Measurements from ENCODE around the gene PLOD2. TPM values are rescaled to one million over a fixed set of nuclear protein-coding genes. Genes with fewer than 3 reads are reported as not detected.

PLOD2 gene
- total RNA-seq, 3 donors from 2014 or later (not counting 1 experiment from before 2014, with no cell fraction given) = 0.28 to 0.38 TPM; not detected in 1

DNA sequence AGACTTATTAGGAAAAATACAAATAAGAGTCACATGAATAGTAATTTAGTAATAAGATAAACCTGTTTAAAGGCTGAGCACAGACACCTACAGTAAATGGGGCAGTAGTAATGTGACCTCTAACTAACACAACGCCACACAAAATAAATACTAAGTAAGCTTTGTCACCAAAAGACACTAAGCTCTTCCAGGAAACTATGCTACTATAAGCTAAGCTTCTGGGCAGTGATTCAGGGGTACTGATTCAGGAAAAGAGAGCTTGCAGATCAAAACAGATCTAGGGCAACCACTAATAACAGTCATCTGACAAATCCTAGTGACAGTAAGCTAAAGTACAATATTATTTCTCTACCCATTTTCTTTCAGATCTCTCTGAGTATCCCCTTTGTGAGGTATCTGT is 68.8 kb downstream of the PLOD2 start:
- 100% methylated on average over 1 of the region's 1 CpG for WGBS (ENCODE audit: insufficient coverage)
- ATAC-seq (no peak), DNase-seq (no peak)
- Mint-ChIP-seq H3K27ac (no peak overlapping the region), H3K9me3 (peaks cover 2 to 4% of the 10 kb centered on the region in 2 donors), H3K4me1 (no peaks in the 10 kb centered on the region), H3K4me3 (no peak overlapping the region), H3K27me3 (ENCODE audit: low read depth in 2 of 2) (no peaks in the 10 kb centered on the region), H3K36me3 (no peaks in the 10 kb centered on the region)
- no peak overlapping the region for H3K27ac ChIP-seq (ENCODE audit: low read length)
- H3K4me3 ChIP-seq (ENCODE audit: low read length) = no peak overlapping the region
- H3K9me3 ChIP-seq (ENCODE audit: control insufficient read depth, insufficient read depth, low read length) = no peaks in the 10 kb centered on the region
- TF ChIP-seq, protein P1, sequence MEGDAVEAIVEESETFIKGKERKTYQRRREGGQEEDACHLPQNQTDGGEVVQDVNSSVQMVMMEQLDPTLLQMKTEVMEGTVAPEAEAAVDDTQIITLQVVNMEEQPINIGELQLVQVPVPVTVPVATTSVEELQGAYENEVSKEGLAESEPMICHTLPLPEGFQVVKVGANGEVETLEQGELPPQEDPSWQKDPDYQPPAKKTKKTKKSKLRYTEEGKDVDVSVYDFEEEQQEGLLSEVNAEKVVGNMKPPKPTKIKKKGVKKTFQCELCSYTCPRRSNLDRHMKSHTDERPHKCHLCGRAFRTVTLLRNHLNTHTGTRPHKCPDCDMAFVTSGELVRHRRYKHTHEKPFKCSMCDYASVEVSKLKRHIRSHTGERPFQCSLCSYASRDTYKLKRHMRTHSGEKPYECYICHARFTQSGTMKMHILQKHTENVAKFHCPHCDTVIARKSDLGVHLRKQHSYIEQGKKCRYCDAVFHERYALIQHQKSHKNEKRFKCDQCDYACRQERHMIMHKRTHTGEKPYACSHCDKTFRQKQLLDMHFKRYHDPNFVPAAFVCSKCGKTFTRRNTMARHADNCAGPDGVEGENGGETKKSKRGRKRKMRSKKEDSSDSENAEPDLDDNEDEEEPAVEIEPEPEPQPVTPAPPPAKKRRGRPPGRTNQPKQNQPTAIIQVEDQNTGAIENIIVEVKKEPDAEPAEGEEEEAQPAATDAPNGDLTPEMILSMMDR (IDR thresholded peaks at IDR 0.05) = no peak
- H3K4me1 ChIP-seq (ENCODE audit: control insufficient read depth, insufficient read depth, low read length) = no peaks in the 10 kb centered on the region
- intact Hi-C loops (cut with micrococcal nuclease) = no loop called here
- no peaks in the 10 kb centered on the region for H3K36me3 ChIP-seq (ENCODE audit: control insufficient read depth, insufficient read depth, low read length)
- no peaks in the 10 kb centered on the region for H3K27me3 ChIP-seq (ENCODE audit: control insufficient read depth, insufficient read depth, low read length)

DNA sequence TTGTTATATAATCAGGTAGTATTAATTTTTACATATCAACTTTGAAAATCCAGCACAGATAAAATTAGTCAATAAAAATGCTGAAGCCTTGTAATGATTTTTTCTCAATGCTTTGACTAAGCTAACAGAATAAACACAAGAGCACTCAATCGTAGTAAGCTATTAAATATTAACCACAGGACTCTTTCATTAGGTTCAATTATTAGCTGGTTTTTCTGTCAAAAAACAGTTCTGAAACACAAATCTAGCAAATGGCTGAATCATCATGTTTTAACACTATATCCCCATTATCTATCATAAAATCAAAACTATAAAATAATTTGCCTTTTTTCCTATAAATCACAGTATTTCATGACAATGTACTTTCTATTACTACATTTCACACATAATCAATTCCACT is 69.6 kb downstream of the PLOD2 start:
- ATAC-seq = no peak
- H3K27ac Mint-ChIP-seq = no peak overlapping the region

DNA sequence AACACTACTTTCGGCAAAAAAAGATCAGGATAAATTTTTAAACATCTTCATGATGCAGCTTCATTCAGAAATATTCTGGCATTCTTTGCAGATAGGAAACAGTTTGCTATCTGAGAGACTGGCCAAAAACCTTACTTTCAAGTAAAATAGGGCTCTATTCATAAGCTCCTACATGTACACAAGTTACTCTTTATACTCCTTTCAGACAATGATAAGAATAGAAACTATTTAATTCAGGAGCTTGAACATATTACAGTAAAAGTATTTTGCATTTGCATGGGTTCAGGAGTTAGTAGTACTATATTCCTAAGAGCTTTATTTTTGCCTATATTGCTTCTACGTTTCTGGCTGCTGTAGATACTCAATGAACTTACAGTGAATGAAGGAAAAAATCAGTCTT is 70.5 kb downstream of the PLOD2 start:
- no peaks in the 10 kb centered on the region for H3K27me3 Mint-ChIP-seq (ENCODE audit: low read depth in 2 of 2)
- WGBS (ENCODE audit: insufficient coverage) = 93% methylated on average over 1 of the region's 2 CpGs
- no peak overlapping the region for H3K27ac Mint-ChIP-seq
- Histone ChIP-seq H3K36me3 (ENCODE audit: control insufficient read depth, insufficient read depth, low read length) (no peaks in the 10 kb centered on the region), H3K9me3 (ENCODE audit: control insufficient read depth, insufficient read depth, low read length) (no peaks in the 10 kb centered on the region), H3K27ac (ENCODE audit: low read length) (no peak overlapping the region), H3K4me1 (ENCODE audit: control insufficient read depth, insufficient read depth, low read length) (no peaks in the 10 kb centered on the region), H3K27me3 (ENCODE audit: control insufficient read depth, insufficient read depth, low read length) (no peaks in the 10 kb centered on the region), H3K4me3 (ENCODE audit: low read length) (no peak overlapping the region)
- DNase-seq = no peak
- H3K4me1 Mint-ChIP-seq = no peaks in the 10 kb centered on the region
- ATAC-seq = no peak
- TF ChIP-seq, protein P1 (IDR thresholded peaks at IDR 0.05) = no peak
- intact Hi-C loops (cut with micrococcal nuclease) = no loop called here
- no peaks in the 10 kb centered on the region for H3K36me3 Mint-ChIP-seq
- no peak overlapping the region for H3K4me3 Mint-ChIP-seq
- H3K9me3 Mint-ChIP-seq = peaks cover 2 to 4% of the 10 kb centered on the region in 2 donors

More for the DNA sequence above, 69.6 kb downstream of the PLOD2 start:
- Histone ChIP-seq H3K4me1 (ENCODE audit: control insufficient read depth, insufficient read depth, low read length) (no peaks in the 10 kb centered on the region), H3K4me3 (ENCODE audit: low read length) (no peak overlapping the region), H3K27ac (ENCODE audit: low read length) (no peak overlapping the region), H3K36me3 (ENCODE audit: control insufficient read depth, insufficient read depth, low read length) (no peaks in the 10 kb centered on the region), H3K27me3 (ENCODE audit: control insufficient read depth, insufficient read depth, low read length) (no peaks in the 10 kb centered on the region), H3K9me3 (ENCODE audit: control insufficient read depth, insufficient read depth, low read length) (no peaks in the 10 kb centered on the region)
- Mint-ChIP-seq H3K4me3 (no peak overlapping the region), H3K36me3 (no peaks in the 10 kb centered on the region), H3K27me3 (ENCODE audit: low read depth in 2 of 2) (no peaks in the 10 kb centered on the region), H3K4me1 (no peaks in the 10 kb centered on the region), H3K9me3 (peaks cover 2 to 4% of the 10 kb centered on the region in 2 donors)
- WGBS (ENCODE audit: insufficient coverage) = 70% methylated on average over 1 of the region's 1 CpG
- TF ChIP-seq, protein P1 (IDR thresholded peaks at IDR 0.05) = no peak
- no peak for DNase-seq
- intact Hi-C loops (cut with micrococcal nuclease) = no loop called here

DNA sequence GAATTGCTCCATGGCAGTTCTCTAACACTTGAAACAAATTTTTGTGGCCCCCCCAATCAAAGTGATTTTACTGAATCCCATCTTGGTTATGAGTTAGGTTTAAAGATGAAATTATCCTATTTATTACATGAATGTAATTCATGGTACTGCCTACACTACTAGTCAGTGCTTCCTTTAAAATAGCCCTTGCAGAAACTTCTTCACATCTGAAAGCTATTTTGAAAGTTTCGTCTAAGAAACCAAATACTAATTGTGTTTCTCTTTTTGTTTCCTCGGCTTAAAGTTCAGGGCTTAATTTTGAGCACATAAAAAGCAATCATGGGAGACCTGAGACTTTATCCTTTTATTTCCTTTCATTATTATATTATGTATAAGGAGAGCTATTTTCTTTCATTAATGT is 72.1 kb downstream of the PLOD2 start:
- H3K36me3 Mint-ChIP-seq = no peaks in the 10 kb centered on the region
- peaks cover under 1 to 2% of the 10 kb centered on the region in 2 donors for H3K9me3 Mint-ChIP-seq
- H3K27me3 Mint-ChIP-seq (ENCODE audit: low read depth in 2 of 2) = no peaks in the 10 kb centered on the region
- no peaks in the 10 kb centered on the region for H3K4me1 Mint-ChIP-seq
- Histone ChIP-seq H3K4me3 (ENCODE audit: low read length) (no peak overlapping the region), H3K4me1 (ENCODE audit: control insufficient read depth, insufficient read depth, low read length) (no peaks in the 10 kb centered on the region), H3K27ac (ENCODE audit: low read length) (no peak overlapping the region), H3K9me3 (ENCODE audit: control insufficient read depth, insufficient read depth, low read length) (no peaks in the 10 kb centered on the region), H3K36me3 (ENCODE audit: control insufficient read depth, insufficient read depth, low read length) (no peaks in the 10 kb centered on the region), H3K27me3 (ENCODE audit: control insufficient read depth, insufficient read depth, low read length) (no peaks in the 10 kb centered on the region)
- H3K27ac Mint-ChIP-seq = no peak overlapping the region
- no peak for DNase-seq
- H3K4me3 Mint-ChIP-seq = no peak overlapping the region
- ATAC-seq = no peak
- intact Hi-C loops (cut with micrococcal nuclease) = no loop called here
- TF ChIP-seq, protein P1 (IDR thresholded peaks at IDR 0.05) = no peak
- 90% methylated on average over 2 of the region's 2 CpGs for WGBS (ENCODE audit: insufficient coverage)

All from natural killer cell (primary cell).